Measurements from ENCODE around the gene WDR37.

- TF ChIP-seq CTCF (IDR thresholded peaks at IDR 0.05): no peak
- no peak for TF ChIP-seq ZFX (IDR thresholded peaks at IDR 0.05; ENCODE audit: borderline replicate concordance)
Measured at GRCh38 chr10:1114315-1114714, 58.1 kb downstream of the WDR37 start.
